Measurements from ENCODE around the gene LHPP. TPM values are rescaled to one million over a fixed set of nuclear protein-coding genes. Genes with fewer than 3 reads are reported as not detected.

The LHPP gene
- total and polyA plus RNA-seq, 2 experiments from 2014 or later: 27.4 to 40.2 TPM

- no peak overlapping the region for H3K27ac ChIP-seq (ENCODE audit: low read depth)
- DNase-seq (ENCODE audit: low spot score): no peak
- ATAC-seq: no peak
- Mint-ChIP-seq H3K9me3 (no peaks in the 10 kb centered on the region), H3K27ac (no peak overlapping the region), H3K27me3 (ENCODE audit: insufficient read depth, low read depth, poor library complexity) (peaks cover 9% of the 10 kb centered on the region), H3K36me3 (ENCODE audit: low read depth) (no peaks in the 10 kb centered on the region), H3K4me1 (no peaks in the 10 kb centered on the region), H3K4me3 (no peak overlapping the region)
- no peaks in the 10 kb centered on the region for H3K4me1 ChIP-seq (ENCODE audit: insufficient read depth)
- no peak overlapping the region for H3K4me2 ChIP-seq
- H3K4me3 ChIP-seq: no peak overlapping the region
- no peaks in the 10 kb centered on the region for H3K36me3 ChIP-seq (ENCODE audit: insufficient read depth)
- TF ChIP-seq STAT1 (IDR thresholded peaks at IDR 0.05; ENCODE audit: unreplicated experiment): no peak
- TF ChIP-seq ETS1 (IDR thresholded peaks at IDR 0.05): no peak
- no peak for TF ChIP-seq POLR2AphosphoS5 (IDR thresholded peaks at IDR 0.05; ENCODE audit: low read depth)
- TF ChIP-seq JUNB (IDR thresholded peaks at IDR 0.05; ENCODE audit: unreplicated experiment): no peak
- TF ChIP-seq EZH2 (IDR thresholded peaks at IDR 0.05; ENCODE audit: low read depth, unreplicated experiment): no peak
- TF ChIP-seq NANOG (IDR thresholded peaks at IDR 0.05; ENCODE audit: borderline replicate concordance): no peak
- no peak for TF ChIP-seq ZNF462 (CRISPR knock-in tag; IDR thresholded peaks at IDR 0.05)
- TF ChIP-seq CTCF (conservative IDR thresholded peaks at IDR 0.05; ENCODE audit: low read depth in 2 of 2): no peak
- TF ChIP-seq, protein P1, sequence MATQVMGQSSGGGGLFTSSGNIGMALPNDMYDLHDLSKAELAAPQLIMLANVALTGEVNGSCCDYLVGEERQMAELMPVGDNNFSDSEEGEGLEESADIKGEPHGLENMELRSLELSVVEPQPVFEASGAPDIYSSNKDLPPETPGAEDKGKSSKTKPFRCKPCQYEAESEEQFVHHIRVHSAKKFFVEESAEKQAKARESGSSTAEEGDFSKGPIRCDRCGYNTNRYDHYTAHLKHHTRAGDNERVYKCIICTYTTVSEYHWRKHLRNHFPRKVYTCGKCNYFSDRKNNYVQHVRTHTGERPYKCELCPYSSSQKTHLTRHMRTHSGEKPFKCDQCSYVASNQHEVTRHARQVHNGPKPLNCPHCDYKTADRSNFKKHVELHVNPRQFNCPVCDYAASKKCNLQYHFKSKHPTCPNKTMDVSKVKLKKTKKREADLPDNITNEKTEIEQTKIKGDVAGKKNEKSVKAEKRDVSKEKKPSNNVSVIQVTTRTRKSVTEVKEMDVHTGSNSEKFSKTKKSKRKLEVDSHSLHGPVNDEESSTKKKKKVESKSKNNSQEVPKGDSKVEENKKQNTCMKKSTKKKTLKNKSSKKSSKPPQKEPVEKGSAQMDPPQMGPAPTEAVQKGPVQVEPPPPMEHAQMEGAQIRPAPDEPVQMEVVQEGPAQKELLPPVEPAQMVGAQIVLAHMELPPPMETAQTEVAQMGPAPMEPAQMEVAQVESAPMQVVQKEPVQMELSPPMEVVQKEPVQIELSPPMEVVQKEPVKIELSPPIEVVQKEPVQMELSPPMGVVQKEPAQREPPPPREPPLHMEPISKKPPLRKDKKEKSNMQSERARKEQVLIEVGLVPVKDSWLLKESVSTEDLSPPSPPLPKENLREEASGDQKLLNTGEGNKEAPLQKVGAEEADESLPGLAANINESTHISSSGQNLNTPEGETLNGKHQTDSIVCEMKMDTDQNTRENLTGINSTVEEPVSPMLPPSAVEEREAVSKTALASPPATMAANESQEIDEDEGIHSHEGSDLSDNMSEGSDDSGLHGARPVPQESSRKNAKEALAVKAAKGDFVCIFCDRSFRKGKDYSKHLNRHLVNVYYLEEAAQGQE (IDR thresholded peaks at IDR 0.05; ENCODE audit: unreplicated experiment): no peak
- TF ChIP-seq ZNF114 (CRISPR knock-in tag; IDR thresholded peaks at IDR 0.05): no peak
- no peak for TF ChIP-seq CREB1 (CRISPR knock-in tag; IDR thresholded peaks at IDR 0.05; ENCODE audit: low read depth)
- no peak for TF ChIP-seq ZNF331 (CRISPR knock-in tag; IDR thresholded peaks at IDR 0.05; ENCODE audit: low read depth)
- no peak for TF ChIP-seq EZH2phosphoT487 (IDR thresholded peaks at IDR 0.05; ENCODE audit: unreplicated experiment)
- no peaks in the 10 kb centered on the region for H3F3A ChIP-seq (replicated peaks; ENCODE audit: low read depth)
- no peaks in the 10 kb centered on the region for H3K79me2 ChIP-seq (replicated peaks; ENCODE audit: insufficient read depth)
- H3K27me3 ChIP-seq (ENCODE audit: insufficient read depth): no peaks in the 10 kb centered on the region
- H4K20me1 ChIP-seq (replicated peaks; ENCODE audit: insufficient read depth): no peaks in the 10 kb centered on the region; the same call in 1 of the 2 replicates
- no peaks in the 10 kb centered on the region for H3K9me2 ChIP-seq (ENCODE audit: insufficient read depth)
- H2AFZ ChIP-seq: no peak overlapping the region
These were observed 137.4 kb downstream of the LHPP start for GRCh38 chr10:124598773-124599587.

Data from GM23338 (cell line).